Uterus (tissue), 4 donors: ENCODE measurements around the gene AGFG2. TPM values are rescaled to one million over a fixed set of nuclear protein-coding genes. Genes with fewer than 3 reads are reported as not detected.

Experiments used
- DNase-seq, 2 donors: peaks; one replicate each; pipeline ENCODE4 v3.0.0-alpha.2; 2019 to 2020
- H3K27ac ChIP-seq, 2 donors: fragments of 200-600 bp; sonication (generic); 1 replicate in 1 of 2; 2 replicates in 1 of 2; pipeline ENCODE4 v1.5.1; 2016 to 2018
- H3K27me3 ChIP-seq, 2 donors: fragments of 200-600 bp; sonication (generic); one replicate each; pipeline ENCODE4 v1.5.1; 2018 to 2019; ENCODE audit warnings: control low read depth in 1 of 2
- H3K36me3 ChIP-seq, 2 donors: fragments of 200-600 bp; sonication (generic); one replicate each; pipeline ENCODE4 v1.5.1; 2019; ENCODE audit warnings: control low read depth in 1 of 2
- H3K4me1 ChIP-seq, 2 donors: fragments of 200-600 bp; sonication (generic); one replicate each; pipeline ENCODE4 v1.5.1; 2018 to 2019; ENCODE audit warnings: control low read depth in 1 of 2
- H3K4me3 ChIP-seq, 2 donors: fragments of 200-600 bp; sonication (generic); 1 replicate in 1 of 2; 2 replicates in 1 of 2; pipeline ENCODE4 v1.5.1; 2018 to 2019; ENCODE audit warnings: mild to moderate bottlenecking in 1 of 2
- H3K9me3 ChIP-seq, 2 donors: fragments of 200-600 bp; sonication (generic); one replicate each; pipeline ENCODE4 v1.5.1; 2019; ENCODE audit warnings: control low read depth in 1 of 2
- CTCF ChIP-seq, 4 experiments: fragments of 200-600 bp in 2 of 4; fragments of 450-650 bp in 2 of 4; sonication (generic) in 2 of 4; IDR thresholded peaks; one replicate each; pipeline ENCODE4 v1.5.1; 2016 to 2019; ENCODE audit warnings: antibody characterized with exemption in 4 of 4, mild to moderate bottlenecking in 2 of 4, moderate library complexity in 1 of 4
- POLR2A ChIP-seq, 2 donors: fragments of 450-650 bp; IDR thresholded peaks; one replicate each; pipeline ENCODE4 v1.6.1; 2016; ENCODE audit warnings: antibody characterized with exemption in 2 of 2, mild to moderate bottlenecking in 1 of 2, moderate library complexity in 1 of 2
- intact Hi-C: fragments of 100-400 bp; cut with DNase I; formaldehyde crosslinking; loops from one replicate; pipeline ENCODE4 v1.15.1; 2023; ENCODE audit warnings: low total_unique reads
- small RNA-seq: library from RNA; depleted of rRNA; stranded (forward); fragments of <200 nt; gene quantifications from one replicate; pipeline ENCODE3, GENCODE V24; 2016
- total RNA-seq, 4 donors: library from RNA; depleted of rRNA in 3 of 4; stranded (reverse); fragments of >200 nt in 3 of 4; gene quantifications; one replicate each; pipeline versions ENCODE4 v1.1.0 to v1.2.4, GENCODE V29; 2014 to 2023
- donor health status: DM: yes; HTN: yes; CAD: no.

The AGFG2 gene
- total RNA-seq, 4 donors from 2014 or later: 6.8 to 64.4 (median 20.4) TPM

GRCh38 chr7:100611983-100612729, 73.2 kb downstream of the AGFG2 start, which contains the start of gene MOSPD3:
Gene MOSPD3, plus strand, starts transcription at chr7:100612540. Its CDS starts 252 bp downstream, at chr7:100612792.
- Histone ChIP-seq H3K27ac (peak within 1 kb of the TSS; percentile 94), H3K27me3 (no peaks in the 10 kb centered on the region), H3K4me3 (peak within 1 kb of the TSS; percentile 83 to 87), H3K9me3 (no peaks in the 10 kb centered on the region), H3K4me1 (peaks cover 0 to 10% of the 10 kb centered on the region in 2 donors), H3K36me3 (no peaks in the 10 kb centered on the region)
- intact Hi-C loops: no loop called here
- peak; percentile 99 to 100 for DNase-seq
- peak; percentile 64 to 72 for TF ChIP-seq POLR2A (IDR thresholded peaks at IDR 0.05)
- peak in 2 of 4 experiments; percentile 31 to 40 for TF ChIP-seq CTCF (IDR thresholded peaks at IDR 0.05)

- DNase-seq: no peak
- TF ChIP-seq POLR2A (IDR thresholded peaks at IDR 0.05) (no peak), CTCF (IDR thresholded peaks at IDR 0.05) (peak in 1 of 4 experiments; percentile 6)
- peak overlapping the region; percentile 94 for H3K27ac ChIP-seq
- H3K4me3 ChIP-seq: peak overlapping the region; percentile 83 to 87
- H3K9me3 ChIP-seq: no peaks in the 10 kb centered on the region
- peaks cover 0 to 10% of the 10 kb centered on the region in 2 donors for H3K4me1 ChIP-seq
- no peaks in the 10 kb centered on the region for H3K27me3 ChIP-seq
- intact Hi-C loops: no loop called here
- no peaks in the 10 kb centered on the region for H3K36me3 ChIP-seq
These were observed 73.9 kb downstream of the AGFG2 start for GRCh38 chr7:100612730-100613390.

GRCh38 chr7:100613412-100614175, 74.6 kb downstream of the AGFG2 start:
- peaks cover 0 to 10% of the 10 kb centered on the region in 2 donors for H3K4me1 ChIP-seq
- no peak for TF ChIP-seq POLR2A (IDR thresholded peaks at IDR 0.05)
- TF ChIP-seq CTCF (IDR thresholded peaks at IDR 0.05): no peak
- peak overlapping the region in 1 of 2 donors; percentile 87 for H3K4me3 ChIP-seq
- H3K36me3 ChIP-seq: no peaks in the 10 kb centered on the region
- H3K27me3 ChIP-seq: no peaks in the 10 kb centered on the region
- intact Hi-C loops: no loop called here
- peak overlapping the region in 1 of 2 donors; percentile 94 for H3K27ac ChIP-seq
- no peaks in the 10 kb centered on the region for H3K9me3 ChIP-seq
- DNase-seq: no peak

- H3K9me3 ChIP-seq: no peaks in the 10 kb centered on the region
- H3K4me3 ChIP-seq: no peak overlapping the region
- H3K4me1 ChIP-seq: peaks cover 0 to 10% of the 10 kb centered on the region in 2 donors
- H3K27me3 ChIP-seq: no peaks in the 10 kb centered on the region
- no peaks in the 10 kb centered on the region for H3K36me3 ChIP-seq
- H3K27ac ChIP-seq: no peak overlapping the region
- intact Hi-C loops: no loop called here
- DNase-seq: no peak
- TF ChIP-seq POLR2A (IDR thresholded peaks at IDR 0.05) (no peak), CTCF (IDR thresholded peaks at IDR 0.05) (no peak)
These were observed 75.4 kb downstream of the AGFG2 start for GRCh38 chr7:100614308-100614861.

Small RNAs within 50 kb of the gene (small RNA-seq; reads per million reads assigned to genes)
- gene RN7SL416P: not detected
- gene SAP25: not detected

Other genes starting within 250 kb of the AGFG2 start
- not detected for gene SPDYE3, start 231.5 kb upstream of the AGFG2 start, total RNA-seq
- 10 to 100 TPM; 13.4 to 66.1 (median 56.3) TPM for gene PILRB, start 181.1 kb upstream of the AGFG2 start, total RNA-seq
- 10 to 100 TPM in 1 of 4 donors, 1 to 10 TPM in 3; 3.3 to 20.6 (median 6.7) TPM for gene PILRA, start 165.7 kb upstream of the AGFG2 start, total RNA-seq
- gene ZCWPW1, start 110.5 kb upstream of the AGFG2 start, total RNA-seq: 1 to 10 TPM in 3 of 4 donors, not detected in 1; 1.5 to 6.1 (median 5.2) TPM
- gene MEPCE, start 109.4 kb upstream of the AGFG2 start, total RNA-seq: 10 to 100 TPM; 21.2 to 44.2 (median 30.2) TPM
- 10 to 100 TPM in 2 of 4 donors, 1 to 10 TPM in 2; 7.4 to 39.7 (median 17.8) TPM for gene PPP1R35, start 102.7 kb upstream of the AGFG2 start, total RNA-seq
- 10 to 100 TPM in 1 of 4 donors, 1 to 10 TPM in 2, not detected in 1; 1.4 to 22.1 (median 1.8) TPM for gene SPACDR, start 74.9 kb upstream of the AGFG2 start, total RNA-seq
- 10 to 100 TPM; 17.6 to 40.3 (median 19.5) TPM for gene TSC22D4, start 60.0 kb upstream of the AGFG2 start, total RNA-seq
- 1 to 10 TPM in 2 of 4 donors, under 1 TPM in 2; 0.29 to 6.5 (median 2.4) TPM for gene NYAP1, start 55.3 kb upstream of the AGFG2 start, total RNA-seq
- gene SAP25, start 34.7 kb downstream of the AGFG2 start, total RNA-seq: 1 to 10 TPM in 1 of 4 donors, under 1 TPM in 1, not detected in 2; 0.69 to 6.0 TPM
- 100 to 1,000 TPM in 1 of 4 donors, 10 to 100 TPM in 3; 11.5 to 179 (median 56.8) TPM for gene LRCH4, start 46.9 kb downstream of the AGFG2 start, total RNA-seq
- 1 to 10 TPM in 2 of 4 donors, not detected in 2; 2.9 to 4.9 TPM for gene FBXO24, start 47.1 kb downstream of the AGFG2 start, total RNA-seq
- gene PCOLCE, start 63.2 kb downstream of the AGFG2 start, total RNA-seq: 100 to 1,000 TPM in 1 of 4 donors, 10 to 100 TPM in 2, 1 to 10 TPM in 1; 6.2 to 151 (median 57.8) TPM
- 10 to 100 TPM in 2 of 4 donors, 1 to 10 TPM in 2; 1.3 to 35.3 (median 15.1) TPM for gene MOSPD3, start 73.3 kb downstream of the AGFG2 start, total RNA-seq
- 1 to 10 TPM in 1 of 4 donors, under 1 TPM in 1, not detected in 2; 0.43 to 2.0 TPM for gene TFR2, start 102.3 kb downstream of the AGFG2 start, total RNA-seq
- not detected for gene ACTL6B, start 117.2 kb downstream of the AGFG2 start, total RNA-seq
- gene GNB2, start 134.5 kb downstream of the AGFG2 start, total RNA-seq: 100 to 1,000 TPM in 2 of 4 donors, 10 to 100 TPM in 2; 72.0 to 245 (median 94.3) TPM
- 10 to 100 TPM in 3 of 4 donors, 1 to 10 TPM in 1; 9.7 to 90.9 (median 31.9) TPM for gene GIGYF1, start 155.0 kb downstream of the AGFG2 start, total RNA-seq
- 10 to 100 TPM; 16.4 to 53.8 (median 23.8) TPM for gene POP7, start 166.9 kb downstream of the AGFG2 start, total RNA-seq
- gene EPO, start 181.3 kb downstream of the AGFG2 start, total RNA-seq: 1 to 10 TPM in 1 of 4 donors, not detected in 3; 1.1 TPM
- gene ZAN, start 194.4 kb downstream of the AGFG2 start, total RNA-seq: under 1 TPM in 1 of 4 donors, not detected in 3; 0.07 TPM